ENCODE results near the gene C1QTNF1.
"Not testable (repeated sequence)": the region's sequence is repeated elsewhere in the genome, so short reads cannot be mapped to it uniquely, and the experiment has no call there.

The C1QTNF1 gene

DNA sequence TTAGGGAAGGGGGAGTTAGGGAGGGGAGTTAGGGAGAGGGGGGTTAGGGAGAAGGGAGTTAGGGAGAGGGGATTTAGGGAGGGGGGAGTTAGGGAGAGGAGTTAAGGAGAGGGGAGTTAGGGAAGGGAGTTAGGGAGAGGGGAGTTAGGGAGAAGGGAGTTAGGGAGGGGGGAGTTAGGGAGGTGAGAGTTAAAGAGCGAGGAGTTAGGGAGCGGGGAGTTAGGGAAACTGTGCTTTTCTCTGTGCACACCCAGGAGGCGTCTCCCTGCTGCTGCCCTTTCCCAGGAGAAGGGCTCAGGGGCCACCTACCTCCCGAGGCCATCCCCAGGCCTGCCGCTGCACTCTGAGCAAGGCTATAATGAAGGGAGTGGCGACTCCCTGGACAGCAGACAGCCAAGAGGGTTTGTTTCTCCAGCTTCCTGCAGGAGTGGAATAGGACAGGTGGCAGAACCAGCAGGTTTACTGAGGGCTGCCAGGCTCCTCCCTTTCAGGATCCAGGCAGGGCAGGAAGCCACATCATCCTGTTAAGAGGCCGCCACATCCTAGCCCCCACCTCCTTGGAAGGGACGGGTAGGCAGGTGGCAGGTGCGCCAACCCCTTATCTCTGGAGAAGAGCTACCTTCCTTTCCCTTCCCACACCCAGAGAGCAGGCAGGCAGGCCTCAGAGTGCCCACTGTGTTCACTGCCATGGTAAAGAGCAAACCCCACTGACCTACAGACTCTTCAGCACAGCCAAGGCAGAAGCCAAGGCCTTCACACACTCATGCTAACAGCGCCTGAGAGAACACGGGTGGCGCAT lies 18.7 kb upstream of the C1QTNF1 start:
- no peak for DNase-seq (ENCODE audit: low read depth, low spot score)

DNA sequence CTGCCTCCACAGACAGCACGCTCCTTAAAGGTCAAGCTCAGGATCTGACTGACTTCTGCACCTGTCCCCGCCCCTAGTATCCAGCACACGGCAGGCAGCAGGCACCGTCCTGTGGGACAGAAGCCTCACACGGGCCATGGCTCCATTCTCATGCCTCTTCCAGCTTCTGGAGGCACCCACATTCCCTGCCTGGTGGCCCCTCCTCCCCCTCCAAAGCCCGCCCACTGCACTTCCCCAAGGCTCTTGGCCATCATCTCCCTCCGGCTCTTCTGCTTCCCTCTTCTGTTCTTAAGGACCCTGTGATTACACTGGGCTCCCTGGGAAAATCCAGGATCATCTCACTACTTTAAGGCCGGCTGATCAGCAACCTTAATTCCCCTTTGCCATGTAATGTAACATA lies 17.9 kb upstream of the C1QTNF1 start:
- no peak for DNase-seq (ENCODE audit: low read depth, low spot score)

DNA sequence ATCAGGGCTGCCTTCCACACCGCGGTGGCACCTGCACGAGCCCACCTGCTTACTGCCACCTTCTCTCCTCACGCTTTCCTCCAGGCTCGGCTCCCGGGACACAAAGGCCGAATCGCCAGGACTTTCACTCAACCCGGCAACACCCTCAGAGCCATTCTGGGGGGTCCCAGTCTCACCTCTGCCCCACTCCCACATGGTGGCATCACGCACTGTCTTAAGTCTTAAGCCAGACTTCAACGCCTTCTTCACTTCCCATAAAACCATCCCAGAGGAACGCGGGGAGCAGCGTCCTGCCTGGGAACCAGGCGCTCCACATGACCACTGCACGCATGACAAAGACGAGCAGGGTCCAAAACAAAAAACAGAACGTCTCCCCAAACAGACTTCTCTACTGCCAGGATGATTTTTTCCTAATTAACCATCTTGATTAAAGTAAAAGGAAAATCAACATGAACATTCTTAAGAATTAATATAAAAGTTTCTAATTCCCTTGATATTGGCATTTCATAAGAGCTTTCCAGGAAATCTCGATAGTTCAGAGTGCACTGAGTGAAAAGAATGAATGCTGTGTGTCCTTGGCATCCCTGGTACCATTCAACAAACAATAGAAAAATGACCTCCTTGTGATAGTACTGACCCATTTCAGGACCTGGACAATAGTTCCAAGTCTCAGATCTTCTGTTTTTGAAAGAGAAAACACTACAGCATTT lies 17.0 kb upstream of the C1QTNF1 start:
- DNase-seq (ENCODE audit: low read depth, low spot score), result no peak

DNA sequence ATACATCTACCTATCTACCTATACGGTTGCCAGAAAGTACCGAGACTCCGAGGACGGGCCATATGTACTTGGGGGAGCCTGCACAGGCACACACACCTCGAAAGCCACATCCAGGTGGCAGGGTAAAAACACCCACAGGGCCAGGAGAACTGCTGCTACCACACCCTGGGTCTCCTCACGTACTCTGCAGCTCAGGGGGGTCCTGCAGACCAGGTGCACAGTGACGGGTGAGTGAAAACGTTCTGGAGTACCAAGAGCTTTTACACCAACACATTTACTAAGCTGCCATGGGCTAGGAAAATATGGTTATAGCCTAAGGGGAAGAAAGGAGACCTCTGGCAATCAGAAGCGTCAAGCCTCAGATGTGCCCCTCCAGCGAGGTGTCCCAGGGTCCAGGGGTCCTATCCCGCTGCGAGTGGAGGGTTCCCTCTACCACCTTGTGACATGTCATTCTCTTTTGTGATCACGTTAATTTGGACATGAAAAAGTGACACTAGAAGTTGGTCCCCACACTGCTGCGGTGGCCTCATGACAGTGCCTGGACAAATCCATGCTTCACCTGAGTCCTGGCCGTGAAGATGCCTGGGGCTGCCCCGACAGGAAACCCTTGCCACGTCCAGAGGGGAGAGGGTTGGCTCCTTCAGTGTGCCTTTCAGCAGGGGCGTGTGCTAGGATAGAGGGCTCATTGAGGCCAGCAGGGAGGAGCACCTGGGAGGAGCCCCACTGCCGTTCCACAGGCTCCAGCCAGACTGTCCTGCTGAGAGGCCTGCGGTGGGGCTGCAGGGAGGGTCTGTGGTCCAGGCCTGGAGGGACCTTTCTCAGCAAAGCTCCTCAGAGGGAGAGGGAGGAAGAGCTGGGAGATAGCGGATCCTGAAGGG lies 16.2 kb upstream of the C1QTNF1 start:
- DNase-seq (ENCODE audit: low read depth, low spot score), result no peak

DNA sequence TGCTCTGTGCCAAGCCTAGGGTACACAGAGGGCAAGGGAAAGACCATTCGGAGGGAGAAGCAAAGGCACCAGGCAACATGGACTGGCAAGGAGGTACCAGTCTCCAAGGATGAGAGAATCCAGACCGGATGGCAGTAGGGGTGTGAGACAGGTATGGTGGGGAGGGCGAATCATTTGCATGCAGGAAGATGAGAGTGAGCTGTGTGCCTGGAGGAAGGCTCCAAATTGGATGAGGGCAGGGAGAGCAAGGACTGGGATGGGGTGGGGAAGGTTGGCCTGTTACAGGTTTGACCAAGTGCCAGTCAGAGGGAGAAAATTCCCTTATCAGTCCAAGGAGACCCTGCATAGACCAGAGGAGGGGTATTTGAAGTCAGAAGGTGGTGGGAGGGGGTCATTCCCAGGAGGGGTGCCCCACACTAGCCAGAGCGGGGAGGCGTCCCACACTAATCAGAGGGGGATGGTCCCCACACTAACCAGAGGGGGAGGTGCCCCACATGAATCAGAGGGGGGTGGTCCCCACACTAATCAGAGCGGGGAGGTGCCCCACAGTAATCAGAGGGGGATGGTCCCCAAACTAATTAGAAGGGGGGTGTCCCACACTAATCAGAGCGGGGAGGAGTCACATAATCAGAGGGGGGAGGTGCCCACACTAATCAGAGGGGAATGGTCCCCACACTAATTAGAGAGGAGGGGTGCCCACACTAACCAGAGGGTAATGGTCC lies 15.1 kb upstream of the C1QTNF1 start:
- DNase-seq (ENCODE audit: low read depth, low spot score), result no peak

DNA sequence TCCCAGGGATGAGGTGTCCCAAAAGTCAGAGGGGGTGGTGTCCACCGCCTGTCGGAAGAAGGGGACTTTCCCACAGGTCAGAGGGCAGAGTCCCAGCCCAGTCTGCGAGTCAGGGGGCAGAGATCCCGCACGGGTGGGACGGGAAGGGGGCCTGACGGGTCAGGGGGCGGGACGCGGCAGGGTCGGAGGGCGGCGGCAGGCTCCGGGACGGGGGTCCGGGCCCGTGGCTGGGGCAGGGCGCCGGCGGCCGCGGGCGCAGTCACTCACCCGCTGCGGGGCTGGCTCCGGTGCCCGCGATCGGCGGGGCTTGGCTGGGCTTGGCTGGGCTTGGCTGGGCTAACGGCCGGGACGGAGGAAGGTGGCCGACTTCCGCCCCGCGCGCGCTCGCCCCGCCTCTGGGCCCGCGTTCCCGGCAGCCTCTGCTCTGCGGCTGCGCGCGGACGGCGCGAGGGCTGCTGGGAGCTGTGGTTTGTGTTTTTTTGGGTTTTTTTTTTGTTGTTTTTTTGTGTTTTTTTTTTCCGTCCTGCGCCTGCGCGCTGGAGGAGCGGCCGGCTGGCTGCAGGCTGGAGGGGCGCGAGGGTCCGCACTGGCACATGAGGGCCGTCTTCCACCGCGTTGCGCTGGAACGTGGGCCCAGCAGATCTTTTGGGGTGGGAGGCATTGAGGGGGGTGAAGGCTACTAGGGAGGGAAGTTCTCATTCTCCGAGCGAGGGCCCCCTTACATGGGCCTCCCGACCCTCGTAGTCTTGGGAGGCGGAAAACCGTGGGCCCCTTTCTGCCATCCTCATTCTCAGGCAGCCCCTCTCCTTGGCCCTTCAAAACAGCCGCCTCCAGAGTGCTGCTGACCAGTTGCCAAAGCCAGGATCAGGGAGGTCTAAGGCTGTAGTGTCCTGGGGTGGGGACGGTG lies 14.3 kb upstream of the C1QTNF1 start, which contains the start of gene CANT1:
Gene CANT1 (minus strand): TSS at position 368 of the 907 bp plus-strand sequence. CDS start 12,142 bp downstream, outside the sequence.
- DNase-seq (ENCODE audit: low read depth, low spot score), result peak; percentile 42

DNA sequence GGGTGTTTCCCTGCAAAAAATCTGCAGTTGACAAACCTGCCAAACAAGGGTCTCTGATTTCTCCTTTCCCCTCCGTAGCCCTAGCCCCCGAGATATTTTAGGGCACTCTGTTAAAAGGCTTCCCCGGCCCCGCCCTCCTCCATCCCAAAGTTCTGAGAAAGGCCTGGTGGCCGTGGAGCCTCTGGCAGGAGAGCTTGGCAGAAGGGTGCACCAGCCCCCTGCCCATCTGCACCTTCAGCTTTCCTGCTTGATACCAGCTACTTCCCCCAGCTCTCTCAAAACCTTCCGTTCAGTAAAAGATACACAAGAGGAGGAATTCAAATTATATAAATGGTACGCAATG lies 13.7 kb upstream of the C1QTNF1 start:
- DNase-seq (ENCODE audit: low read depth, low spot score), result no peak

DNA sequence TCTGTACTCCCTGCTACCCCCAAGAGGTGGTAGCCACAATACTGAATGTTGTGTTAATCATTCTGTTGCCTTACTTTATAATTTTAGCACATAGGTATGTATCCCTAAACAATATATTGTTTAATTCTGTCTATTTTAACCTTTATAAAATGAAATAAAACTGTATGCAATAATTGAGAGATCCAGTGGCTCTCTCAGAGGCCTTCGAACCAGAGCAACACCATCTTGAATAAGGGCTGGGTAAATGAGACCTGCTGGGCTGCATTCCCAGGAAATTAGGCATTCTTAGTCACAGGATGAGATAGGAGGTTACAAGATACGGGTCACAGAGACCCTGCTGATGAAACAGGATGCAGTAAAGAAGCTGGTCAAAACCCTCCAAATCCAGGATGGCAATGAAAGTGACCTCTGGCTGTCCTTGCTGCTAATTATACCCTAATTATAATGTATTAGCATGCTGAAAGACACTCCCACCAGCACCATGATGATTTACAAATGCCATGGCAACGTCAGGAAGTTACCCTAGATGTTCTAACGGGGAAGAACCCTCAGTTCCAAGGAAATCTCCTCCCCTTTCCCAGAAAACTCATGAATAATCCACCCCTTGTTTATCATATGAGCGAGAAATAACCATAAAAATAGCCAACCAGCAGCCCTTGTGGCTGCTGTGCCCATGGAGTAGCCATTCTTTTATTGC lies 12.4 kb upstream of the C1QTNF1 start:
- no peak for DNase-seq (ENCODE audit: low read depth, low spot score)

DNA sequence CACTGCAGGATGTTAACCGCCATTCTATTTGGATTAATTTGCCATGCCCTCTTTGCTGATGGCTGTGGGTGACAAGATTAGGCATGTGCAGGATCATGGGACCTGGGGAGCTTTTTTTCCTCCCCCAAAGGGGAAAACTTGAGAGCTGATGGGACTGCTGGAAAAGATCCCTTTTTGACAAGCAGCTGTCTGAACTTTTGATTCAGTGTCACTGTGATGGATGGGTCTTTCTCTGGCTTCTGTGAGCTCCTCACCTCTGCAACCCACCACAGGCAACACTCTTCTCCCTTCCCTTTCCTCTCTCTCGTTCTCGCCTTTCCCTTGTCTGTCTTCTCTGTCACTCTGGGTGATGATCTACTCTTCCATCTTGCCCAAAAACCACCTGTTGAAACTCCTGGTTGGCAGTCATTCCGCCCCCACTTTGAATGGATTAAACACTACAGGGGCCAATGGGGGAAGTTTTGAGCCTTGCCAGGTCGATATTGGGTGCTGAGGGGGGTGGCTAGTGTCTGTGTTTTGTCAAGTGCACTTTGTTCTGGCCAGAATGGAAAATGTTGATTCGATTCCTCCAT lies 11.3 kb upstream of the C1QTNF1 start:
- DNase-seq (ENCODE audit: low read depth, low spot score), result no peak

DNA sequence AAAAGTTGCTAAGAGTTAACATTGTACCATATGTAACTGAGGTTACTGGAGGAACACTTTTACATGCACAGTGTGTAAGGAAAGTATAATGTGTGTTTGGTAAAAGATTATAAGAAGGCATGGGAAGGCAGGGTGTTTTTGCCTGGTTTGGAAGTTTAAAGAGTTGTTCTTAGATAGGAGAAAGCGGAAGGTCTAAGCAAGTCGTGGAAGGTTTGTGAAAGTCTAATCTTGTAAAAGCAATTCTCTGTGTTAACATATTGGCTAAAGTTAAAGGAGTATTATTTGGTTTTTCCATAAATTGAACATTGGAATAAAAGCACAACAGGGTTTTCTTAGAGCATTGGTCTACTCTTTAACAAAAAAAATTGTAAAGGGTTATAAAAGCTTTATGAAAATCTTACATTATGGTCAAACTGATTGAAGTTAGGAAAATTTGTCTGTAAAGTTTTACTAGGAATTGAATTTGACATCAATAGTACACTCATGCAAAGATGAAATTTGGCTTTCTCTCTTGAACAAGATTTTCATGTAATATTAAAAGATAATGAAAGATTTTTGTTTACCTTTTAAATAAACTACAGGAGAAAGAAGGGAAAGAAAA lies 9.7 kb upstream of the C1QTNF1 start:
- DNase-seq (ENCODE audit: low read depth, low spot score), result no peak

DNA sequence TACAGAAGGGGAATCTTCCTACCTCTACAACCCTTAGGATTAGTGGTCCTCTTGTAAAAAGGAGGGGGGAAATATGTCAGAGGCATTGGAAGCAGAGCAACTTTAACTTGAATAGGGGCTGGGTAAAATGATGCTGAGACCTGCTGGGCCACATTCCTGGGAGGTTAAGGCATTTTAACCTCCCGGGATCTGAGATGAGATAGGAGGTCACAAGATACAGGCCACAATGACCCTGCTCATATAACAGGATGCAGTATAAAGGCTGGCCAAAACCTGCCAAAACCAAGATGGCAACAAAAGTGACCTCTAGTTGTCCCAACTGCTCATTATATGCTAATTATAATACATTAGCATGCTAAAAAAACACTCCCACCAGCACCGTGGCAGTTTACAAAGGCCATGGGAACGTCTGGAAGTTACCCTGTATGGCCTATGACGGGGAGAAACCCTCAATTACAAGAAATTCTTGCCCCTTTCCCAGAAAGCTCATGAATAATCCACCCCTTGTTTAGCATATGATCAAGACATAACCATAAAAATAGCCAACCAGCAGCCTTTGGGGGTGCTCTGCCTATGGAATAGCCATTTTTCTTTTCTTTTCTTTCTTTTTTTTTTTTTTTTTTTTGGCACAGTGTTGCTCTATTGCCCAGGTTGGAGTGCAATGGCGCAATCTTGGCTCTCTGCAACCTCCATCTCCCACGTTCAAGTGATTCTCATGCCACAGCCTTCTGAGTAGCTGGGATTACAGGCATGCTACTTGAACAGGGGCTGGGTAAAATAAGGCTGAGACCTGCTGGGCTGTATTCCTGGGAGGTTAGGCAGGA lies 6.2 kb upstream of the C1QTNF1 start:
- DNase-seq (ENCODE audit: low read depth, low spot score), result no peak

DNA sequence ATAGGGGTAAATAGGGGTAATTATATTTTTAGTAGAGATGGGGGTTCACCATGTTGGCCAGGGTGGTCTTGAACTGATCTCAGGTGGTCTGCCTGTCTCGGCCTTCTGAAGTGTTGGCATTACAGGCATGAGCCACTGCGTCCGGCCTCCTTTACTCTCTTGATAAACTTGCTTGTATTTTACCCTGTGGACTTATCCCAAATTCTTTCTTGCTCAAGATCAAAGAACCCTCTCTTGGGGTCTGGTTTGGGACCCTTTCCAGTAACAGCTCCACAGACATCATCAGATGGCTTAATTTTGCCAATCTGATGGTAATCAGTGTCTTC lies 5.6 kb upstream of the C1QTNF1 start:
- DNase-seq (ENCODE audit: low read depth, low spot score), result no peak

DNA sequence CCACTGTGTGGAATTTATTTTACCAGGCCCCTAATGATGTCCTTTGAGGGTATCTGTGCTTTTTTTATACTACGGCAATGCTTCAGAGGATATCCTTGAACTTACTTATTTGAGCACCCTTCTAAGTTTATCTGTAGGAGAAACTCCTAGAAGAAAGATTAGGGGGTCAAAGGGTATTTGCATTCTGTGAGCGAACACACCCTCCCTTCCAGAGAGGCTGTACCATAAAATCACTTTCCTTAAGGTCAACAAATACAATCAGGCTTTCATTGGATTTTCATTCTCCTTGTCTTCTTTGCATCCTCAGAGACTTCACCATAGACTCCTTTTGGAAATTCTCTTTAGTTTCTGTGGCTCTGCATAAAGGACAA lies 4.7 kb upstream of the C1QTNF1 start:
- DNase-seq (ENCODE audit: low read depth, low spot score), result no peak

DNA sequence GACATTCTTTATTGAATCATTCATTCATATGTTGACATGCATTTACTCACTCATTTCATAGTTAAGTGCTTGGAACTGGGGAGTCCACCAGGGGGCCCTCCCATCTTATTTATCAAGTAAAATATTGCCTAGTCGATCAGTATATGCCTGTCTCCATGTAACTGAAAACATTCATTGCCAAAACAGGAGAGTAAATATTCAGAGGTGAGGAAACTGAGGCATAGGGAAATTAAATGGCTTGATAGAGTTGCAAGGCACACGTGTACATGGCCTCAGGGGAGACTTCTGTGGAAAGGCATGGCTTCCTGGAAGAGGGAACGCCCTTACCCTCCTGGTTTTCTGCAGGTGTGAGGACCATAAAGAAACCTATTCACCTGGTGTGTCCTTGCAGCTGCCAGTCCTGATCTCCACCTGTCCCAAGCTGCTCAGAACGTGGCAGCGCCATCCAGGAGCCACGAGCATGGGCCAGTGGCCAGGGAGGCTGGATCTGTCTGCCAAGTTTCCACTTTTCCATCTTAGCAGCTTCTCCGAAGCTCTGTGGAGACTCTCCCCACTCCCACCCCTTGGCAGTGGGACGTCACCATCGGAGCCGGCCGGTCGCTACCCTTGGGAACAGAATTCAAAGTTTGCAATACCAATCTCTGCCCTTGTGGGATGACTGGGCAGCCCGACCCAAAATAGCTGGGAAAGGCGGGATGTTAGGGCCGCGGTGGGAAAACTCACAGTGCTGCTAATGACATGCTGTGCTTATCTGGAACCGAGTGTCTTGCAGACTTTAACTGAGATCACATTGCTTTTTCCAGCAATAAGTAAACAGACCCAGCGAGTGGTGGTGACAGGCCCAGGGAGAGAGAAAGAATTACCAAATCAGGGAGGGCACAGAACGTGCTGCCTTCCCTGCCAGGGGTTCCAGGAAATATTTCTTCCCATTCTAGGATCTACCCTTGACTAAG lies 4.1 kb upstream of the C1QTNF1 start:
- DNase-seq (ENCODE audit: low read depth, low spot score), result no peak

DNA sequence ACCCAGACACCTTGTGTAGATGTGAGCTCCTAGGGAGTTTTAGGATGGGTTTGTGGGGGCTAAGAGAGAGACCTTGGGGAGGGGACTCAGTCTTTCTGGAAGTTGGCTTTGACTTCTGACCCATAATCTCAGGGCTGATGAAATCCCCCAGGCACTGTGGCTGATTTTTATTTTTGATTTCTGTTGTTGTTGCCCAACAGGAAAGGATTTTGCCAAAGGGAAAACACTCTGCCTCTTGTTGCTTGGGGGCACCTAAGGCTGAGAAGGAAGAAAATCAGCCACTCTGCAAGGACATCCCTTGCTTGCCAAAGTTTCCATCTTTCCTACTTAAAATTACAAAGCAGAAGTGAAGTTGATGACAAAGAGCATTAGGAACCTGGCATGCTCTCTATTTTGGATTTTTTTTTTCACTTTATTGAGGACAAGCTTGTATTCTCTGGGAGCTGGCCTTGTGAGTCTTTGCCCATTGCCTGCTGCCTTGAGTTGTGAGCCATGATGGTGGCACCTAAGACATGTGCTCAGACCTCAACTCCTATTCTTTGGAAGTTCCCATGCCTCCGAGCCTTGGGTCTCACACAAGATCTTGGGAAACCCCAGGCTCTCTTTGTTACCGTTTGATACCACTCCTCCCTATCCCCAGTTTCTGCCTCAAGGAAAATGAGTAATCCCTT lies 3.2 kb upstream of the C1QTNF1 start:
- no peak for DNase-seq (ENCODE audit: low read depth, low spot score)

DNA sequence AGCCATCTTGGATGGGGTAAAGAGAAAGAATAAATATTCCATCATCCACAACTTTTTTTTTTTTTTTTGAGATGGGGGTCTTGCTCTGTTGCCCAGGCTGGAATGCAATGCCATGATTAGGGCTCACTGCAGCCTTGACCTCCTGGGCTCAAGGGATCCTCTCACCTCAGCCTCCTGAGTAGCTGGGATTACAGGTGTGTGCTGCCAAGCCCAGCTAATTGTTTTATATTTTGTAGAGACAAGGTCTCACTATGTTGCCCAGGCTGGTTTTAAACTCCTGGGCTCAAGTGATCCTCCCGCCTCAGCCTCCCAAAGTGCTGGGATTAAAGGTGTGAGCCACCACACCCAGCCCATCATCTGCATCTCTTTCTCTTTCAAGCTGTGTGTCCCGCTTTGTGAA lies 2.0 kb upstream of the C1QTNF1 start:
- DNase-seq (ENCODE audit: low read depth, low spot score), result not testable (repeated sequence)

DNA sequence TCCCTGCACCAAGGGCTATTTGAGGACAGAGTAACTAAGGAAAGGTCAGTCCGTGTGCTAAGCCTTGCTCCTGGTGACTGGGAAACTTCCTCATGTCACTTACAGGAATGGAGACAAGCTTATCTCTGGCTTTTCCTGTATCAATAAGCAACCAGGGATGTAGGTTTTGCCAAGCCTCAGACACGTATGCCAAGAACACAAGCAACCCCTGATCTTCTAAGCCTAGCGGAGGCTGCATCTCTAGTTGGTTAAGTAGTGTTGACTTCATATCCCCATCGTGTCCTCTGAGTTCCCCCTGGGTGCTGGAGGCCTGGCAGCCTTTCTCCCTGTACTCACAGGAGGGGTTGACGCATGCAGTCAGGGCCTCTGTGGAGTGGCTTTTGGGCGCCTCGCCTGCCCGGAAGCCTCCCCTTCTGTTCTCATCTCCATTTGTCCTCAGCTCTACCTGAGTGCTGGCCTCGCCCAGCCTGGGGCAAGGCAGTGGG lies 1.4 kb upstream of the C1QTNF1 start:
- no peak for DNase-seq (ENCODE audit: low read depth, low spot score)
